OCI-LY3 (cell line): Measurements from ENCODE around the gene PAK4.

Source experiments
- H2AFZ ChIP-seq: fragments of 200-600, 300-600 bp; shearing (Covaris generic); 2 replicates; pipeline ENCODE4 v1.6.0; 2014; ENCODE audit warnings: antibody characterized with exemption, low read depth, low read length
- H3K27ac ChIP-seq: fragments of 200-600, 300-600 bp; sonication (generic); 2 replicates; pipeline ENCODE4 v1.5.1; 2014; ENCODE audit warnings: mild to moderate bottlenecking, low read length, moderate library complexity, mixed read lengths
- H3K27me3 ChIP-seq: fragments of 200-600, 300-600 bp; sonication (generic); 2 replicates; pipeline ENCODE4 v1.6.1; 2014; ENCODE audit warnings: low read depth, low read length, mixed read lengths
- H3K36me3 ChIP-seq: fragments of 200-600, 300-600 bp; sonication (generic); replicated peaks from 2 replicates; pipeline ENCODE3; 2014; ENCODE audit warnings: low read depth, low read length, mixed read lengths
- H3K4me1 ChIP-seq: fragments of 300-600, 200-600 bp; sonication (generic); 2 replicates; pipeline ENCODE4 v1.6.1; 2014; ENCODE audit warnings: low read length, mixed read lengths
- H3K4me2 ChIP-seq: fragments of 200-600, 300-600 bp; sonication (generic); 2 replicates; pipeline ENCODE4 v1.6.1; 2014; ENCODE audit warnings: low read length, mixed read lengths
- H3K4me3 ChIP-seq: fragments of 300-600, 200-600 bp; sonication (generic); 2 replicates; pipeline ENCODE4 v1.5.1; 2014; ENCODE audit warnings: antibody characterized with exemption, mild to moderate bottlenecking, low read length, moderate library complexity
- H3K79me2 ChIP-seq: fragments of 300-600, 200-600 bp; shearing (Covaris generic); 2 replicates; pipeline ENCODE4 v1.6.1; 2014; ENCODE audit warnings: mild to moderate bottlenecking, low read length, mixed read lengths
- H3K9ac ChIP-seq: fragments of 300-600, 200-600 bp; shearing (Covaris generic); 2 replicates; pipeline ENCODE4 v1.6.0; 2014; ENCODE audit warnings: mild to moderate bottlenecking, low read length, moderate library complexity
- H3K9me3 ChIP-seq: fragments of 200-600, 300-600 bp; shearing (Covaris generic); 2 replicates; pipeline ENCODE4 v1.6.1; 2014; ENCODE audit warnings: low read length, mixed read lengths; ENCODE audit not compliant: insufficient read depth
- H4K20me1 ChIP-seq: fragments of 200-600, 300-600 bp; sonication (generic); 2 replicates; pipeline ENCODE4 v1.6.1; 2016; ENCODE audit warnings: low read length, mixed read lengths; ENCODE audit not compliant: insufficient read depth
- EZH2phosphoT487 ChIP-seq: fragments of 200-600 bp; shearing (Covaris generic); IDR thresholded peaks from 2 replicates; pipeline ENCODE4 v1.6.1; 2018; ENCODE audit warnings: antibody characterized with exemption, mixed run types, low read depth
- TF ChIP-seq, protein P1 (sequence below): fragments of 200-600, 300-600 bp; sonication (generic); IDR thresholded peaks from 2 replicates; pipeline ENCODE4 v1.5.1; 2014; ENCODE audit warnings: antibody characterized with exemption, low read length, low read depth

The PAK4 gene

DNA sequence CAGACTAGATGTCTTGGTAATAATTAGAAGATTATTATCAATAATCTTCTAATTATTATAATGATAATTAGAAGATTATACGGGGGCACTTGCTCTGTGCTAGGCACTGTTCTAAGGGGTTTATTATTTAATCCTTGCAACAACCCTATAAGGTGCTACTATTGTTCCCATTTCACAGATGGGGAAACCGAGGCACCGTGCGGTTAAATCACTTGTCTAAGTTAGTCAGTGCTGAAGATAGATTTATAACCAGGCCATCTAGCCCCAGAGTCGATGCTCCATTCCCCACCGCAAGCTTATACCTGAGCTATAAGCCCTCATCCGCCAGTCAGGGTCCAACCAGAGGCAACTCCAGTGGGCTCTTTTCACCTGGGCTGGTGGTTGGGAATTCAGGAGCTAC lies 43.4 kb upstream of the PAK4 start:
- no peak overlapping the region for H3K27ac ChIP-seq
- no peak overlapping the region for H3K4me2 ChIP-seq

DNA sequence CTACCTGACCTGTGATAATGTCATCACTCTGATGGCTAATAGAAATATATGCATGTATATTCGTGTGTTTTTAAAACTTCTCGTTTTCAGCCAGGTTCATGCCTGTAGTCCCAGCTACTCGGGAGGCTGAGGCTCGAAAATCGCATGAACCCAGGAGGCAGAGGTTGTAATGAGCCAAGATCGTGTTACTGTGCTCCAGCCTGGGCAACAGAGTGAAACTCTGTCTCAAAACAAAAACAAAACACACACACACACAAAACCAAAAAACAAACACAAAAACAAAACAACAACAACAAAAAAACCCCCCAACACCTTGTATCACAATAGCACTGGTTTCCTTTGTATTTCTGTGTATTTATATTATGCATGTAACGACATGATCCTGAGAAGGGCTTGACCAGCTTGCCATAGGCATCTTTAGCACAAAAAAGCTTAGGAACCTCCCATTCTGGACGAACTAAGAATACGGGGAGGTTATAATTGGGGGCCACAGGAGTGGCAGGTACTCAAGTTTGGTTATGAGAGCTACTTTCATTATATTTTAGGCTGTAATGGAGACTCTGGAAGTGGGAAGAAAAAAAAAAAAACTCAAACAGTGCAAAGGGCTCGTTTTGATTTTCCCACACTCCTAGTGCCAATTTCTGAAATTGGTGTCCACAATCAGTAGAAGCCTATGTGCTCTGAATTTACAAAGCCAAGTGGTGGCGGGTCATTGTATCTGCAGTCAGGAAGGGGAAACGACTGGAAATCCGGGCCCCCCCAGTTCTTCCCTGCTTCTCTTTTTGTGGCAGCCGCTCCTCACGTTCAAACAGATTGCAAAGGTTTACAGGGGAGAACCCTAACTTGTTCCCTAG lies 42.6 kb upstream of the PAK4 start:
- H3K9ac ChIP-seq, result no peak overlapping the region
- no peaks in the 10 kb centered on the region for H4K20me1 ChIP-seq
- H3K4me3 ChIP-seq, result no peak overlapping the region
- H3K36me3 ChIP-seq, result no peaks in the 10 kb centered on the region
- no peaks in the 10 kb centered on the region for H3K4me1 ChIP-seq
- no peak overlapping the region for H2AFZ ChIP-seq
- no peaks in the 10 kb centered on the region for H3K9me3 ChIP-seq
- H3K27ac ChIP-seq, result no peak overlapping the region
- no peaks in the 10 kb centered on the region for H3K79me2 ChIP-seq
- TF ChIP-seq, protein P1, sequence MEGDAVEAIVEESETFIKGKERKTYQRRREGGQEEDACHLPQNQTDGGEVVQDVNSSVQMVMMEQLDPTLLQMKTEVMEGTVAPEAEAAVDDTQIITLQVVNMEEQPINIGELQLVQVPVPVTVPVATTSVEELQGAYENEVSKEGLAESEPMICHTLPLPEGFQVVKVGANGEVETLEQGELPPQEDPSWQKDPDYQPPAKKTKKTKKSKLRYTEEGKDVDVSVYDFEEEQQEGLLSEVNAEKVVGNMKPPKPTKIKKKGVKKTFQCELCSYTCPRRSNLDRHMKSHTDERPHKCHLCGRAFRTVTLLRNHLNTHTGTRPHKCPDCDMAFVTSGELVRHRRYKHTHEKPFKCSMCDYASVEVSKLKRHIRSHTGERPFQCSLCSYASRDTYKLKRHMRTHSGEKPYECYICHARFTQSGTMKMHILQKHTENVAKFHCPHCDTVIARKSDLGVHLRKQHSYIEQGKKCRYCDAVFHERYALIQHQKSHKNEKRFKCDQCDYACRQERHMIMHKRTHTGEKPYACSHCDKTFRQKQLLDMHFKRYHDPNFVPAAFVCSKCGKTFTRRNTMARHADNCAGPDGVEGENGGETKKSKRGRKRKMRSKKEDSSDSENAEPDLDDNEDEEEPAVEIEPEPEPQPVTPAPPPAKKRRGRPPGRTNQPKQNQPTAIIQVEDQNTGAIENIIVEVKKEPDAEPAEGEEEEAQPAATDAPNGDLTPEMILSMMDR, result no peak
- no peak for TF ChIP-seq EZH2phosphoT487
- H3K27me3 ChIP-seq, result peaks cover 20% of the 10 kb centered on the region
- no peak overlapping the region; the same call in 1 of the 2 replicates for H3K4me2 ChIP-seq

More for the DNA sequence above, 43.4 kb upstream of the PAK4 start:
- no peaks in the 10 kb centered on the region for H3K4me1 ChIP-seq
- H3K27me3 ChIP-seq, result peaks cover 18% of the 10 kb centered on the region
- no peaks in the 10 kb centered on the region for H3K36me3 ChIP-seq
- H3K4me3 ChIP-seq, result no peak overlapping the region
- no peak overlapping the region for H3K9ac ChIP-seq
- H3K79me2 ChIP-seq, result no peaks in the 10 kb centered on the region
- TF ChIP-seq, protein P1, result no peak
- TF ChIP-seq EZH2phosphoT487, result no peak
- no peaks in the 10 kb centered on the region for H4K20me1 ChIP-seq
- H2AFZ ChIP-seq, result no peak overlapping the region
- no peaks in the 10 kb centered on the region for H3K9me3 ChIP-seq

DNA sequence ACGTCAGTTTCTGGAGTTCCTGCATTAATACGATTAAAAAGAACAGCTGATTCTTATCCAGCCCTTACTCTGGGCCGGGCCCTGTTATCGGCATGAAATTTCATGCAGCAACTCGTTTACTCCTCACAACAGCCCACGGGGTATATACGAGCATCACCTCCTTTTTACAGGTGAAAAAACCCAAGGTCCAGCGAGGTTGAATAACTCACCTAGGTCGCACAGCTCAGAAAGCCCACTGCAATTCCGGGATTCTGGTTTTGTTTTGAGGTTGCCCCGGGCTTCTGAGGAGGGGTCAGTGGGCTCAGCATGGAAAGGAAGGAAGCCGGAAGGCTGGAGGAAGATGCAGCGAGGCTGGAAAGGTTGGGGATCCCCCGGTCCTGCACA lies 42.0 kb upstream of the PAK4 start:
- TF ChIP-seq EZH2phosphoT487, result no peak
- TF ChIP-seq, protein P1, result no peak

DNA sequence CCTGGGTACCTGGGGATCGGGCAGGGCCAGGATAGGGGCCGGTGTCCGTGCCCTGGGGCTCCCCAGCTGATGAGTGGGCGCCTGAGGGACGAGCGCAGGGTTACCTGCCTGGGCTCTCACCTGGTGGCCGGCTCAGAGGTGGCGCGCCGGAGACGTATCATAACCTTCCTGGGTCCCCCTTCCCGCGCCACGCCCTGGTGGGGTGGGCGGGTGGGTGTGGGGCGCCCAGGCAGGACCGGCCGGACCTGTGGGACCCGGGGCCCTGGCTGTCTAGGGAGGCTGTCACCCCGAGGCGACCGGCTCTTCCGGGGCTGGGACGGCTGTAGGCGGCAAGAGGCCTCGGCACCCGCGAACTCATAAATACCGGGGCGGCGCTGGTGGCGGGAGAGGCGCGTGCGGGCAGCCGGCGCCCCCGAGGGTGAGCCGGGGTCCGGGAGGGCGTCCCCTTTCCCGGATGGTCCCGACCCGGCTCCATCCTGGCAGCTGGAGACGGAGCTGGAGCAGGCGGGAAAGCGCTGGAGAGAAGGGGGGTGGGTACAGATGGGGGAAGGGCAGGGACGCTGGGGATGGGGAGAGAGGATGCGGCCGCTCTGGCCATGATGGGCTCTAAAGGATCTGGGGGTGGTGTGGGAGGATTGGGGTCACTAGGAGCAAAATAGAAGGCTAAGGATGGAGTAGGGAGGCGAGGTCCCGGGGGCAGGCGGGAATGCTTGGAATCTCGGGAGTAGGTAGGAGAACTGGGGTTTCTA lies 41.4 kb upstream of the PAK4 start, which contains the start of gene ACP7:
Gene ACP7 (plus strand): TSS at position 386 of the 749 bp plus-strand sequence. CDS start 902 bp downstream, outside the sequence.
- Histone ChIP-seq H4K20me1 (no peaks in the 10 kb centered on the region), H3K79me2 (no peaks in the 10 kb centered on the region), H3K4me3 (no peak within 1 kb of the TSS), H3K36me3 (no peaks in the 10 kb centered on the region), H3K27ac (no peak within 1 kb of the TSS), H3K4me2 (no peak within 1 kb of the TSS; the same call in 1 of the 2 replicates), H3K9ac (no peak within 1 kb of the TSS), H3K4me1 (no peaks in the 10 kb centered on the region), H2AFZ (no peak within 1 kb of the TSS), H3K27me3 (peaks cover 14% of the 10 kb centered on the region; the same call in 1 of the 2 replicates), H3K9me3 (no peaks in the 10 kb centered on the region)
- TF ChIP-seq EZH2phosphoT487, result no peak
- TF ChIP-seq, protein P1, result no peak

More for the DNA sequence above, 42.0 kb upstream of the PAK4 start:
- Histone ChIP-seq H4K20me1 (no peaks in the 10 kb centered on the region), H3K4me2 (no peak overlapping the region), H3K36me3 (no peaks in the 10 kb centered on the region), H3K4me1 (no peaks in the 10 kb centered on the region), H3K4me3 (no peak overlapping the region), H3K27ac (no peak overlapping the region), H3K9me3 (no peaks in the 10 kb centered on the region), H3K9ac (no peak overlapping the region), H3K27me3 (peaks cover 17% of the 10 kb centered on the region; the same call in 1 of the 2 replicates), H3K79me2 (no peaks in the 10 kb centered on the region), H2AFZ (no peak overlapping the region)
